K562 (cell line): ENCODE data around the gene ATP6V0A1. TPM values are rescaled to one million over a fixed set of nuclear protein-coding genes. Genes with fewer than 3 reads are reported as not detected.

Experiments used
- BCLAF1 ChIP-seq, 2 experiments: fragments of 450-650 bp in 1 of 2; IDR thresholded peaks; 2 replicates each; pipeline ENCODE4 v1.6.1; 2011 to 2017; ENCODE audit warnings: low read depth in 2 of 2, antibody characterized with exemption in 1 of 2, borderline replicate concordance in 1 of 2, low read length in 1 of 2, mild to moderate bottlenecking in 1 of 2, mixed read lengths in 1 of 2; ENCODE audit not compliant: control insufficient read depth in 1 of 2
- BHLHE40 ChIP-seq: IDR thresholded peaks from 2 replicates; pipeline ENCODE4 v1.6.1; 2011; ENCODE audit warnings: low read length, improper control_type of control experiment
- E2F1 ChIP-seq: sonication (generic); formaldehyde crosslinking; IDR thresholded peaks from 2 replicates; pipeline ENCODE4 v1.8.1; 2023; ENCODE audit warnings: mild to moderate bottlenecking, missing genetic modification reagents, moderate library complexity
- EWSR1 ChIP-seq: fragments of 450-650 bp; IDR thresholded peaks from 2 replicates; pipeline ENCODE4 v1.6.1; 2018; ENCODE audit warnings: borderline replicate concordance, mild to moderate bottlenecking, low read depth, moderate library complexity; ENCODE audit not compliant: partially characterized antibody
- FOXK2 ChIP-seq, 2 experiments: fragments of 450-650 bp; IDR thresholded peaks in 1 of 2; conservative IDR thresholded peaks in 1 of 2; 2 replicates each; pipeline ENCODE4 v1.6.1; 2016; ENCODE audit warnings: low read depth in 2 of 2, mild to moderate bottlenecking in 1 of 2
- GATA2 ChIP-seq: sonication (generic); formaldehyde crosslinking; IDR thresholded peaks from 2 replicates; pipeline ENCODE4 v1.4.0; 2020; ENCODE audit warnings: mild to moderate bottlenecking, missing genetic modification reagents
- HMGN3 ChIP-seq: IDR thresholded peaks from 2 replicates; pipeline ENCODE4 v1.6.1; 2011; ENCODE audit warnings: borderline replicate concordance, low read depth, mild to moderate bottlenecking, mixed read lengths, low read length; ENCODE audit not compliant: insufficient read length; ENCODE audit errors: extremely low read depth
- L3MBTL2 ChIP-seq: fragments of 450-650 bp; IDR thresholded peaks from 2 replicates; pipeline ENCODE4 v1.6.1; 2016; ENCODE audit warnings: mild to moderate bottlenecking, moderate library complexity
- NONO ChIP-seq, 2 experiments: fragments of 200-400 bp in 1 of 2; fragments of 450-650 bp in 1 of 2; formaldehyde crosslinking in 1 of 2; IDR thresholded peaks; 2 replicates each; pipeline ENCODE4 v1.6.1; 2017; ENCODE audit warnings: low read depth in 2 of 2, mild to moderate bottlenecking in 2 of 2, moderate library complexity in 2 of 2, low read length in 1 of 2
- POLR2H ChIP-seq: IDR thresholded peaks from 2 replicates; pipeline ENCODE4 v1.6.1; 2016; ENCODE audit warnings: missing genetic modification characterization, low read depth, mild to moderate bottlenecking, control low read depth, missing compliant biosample characterization, moderate library complexity
- RCOR1 ChIP-seq, 2 experiments: IDR thresholded peaks; 2 replicates each; pipeline ENCODE4 v1.6.1; 2012; ENCODE audit warnings: low read depth in 2 of 2, low read length in 2 of 2, borderline replicate concordance in 1 of 2, improper control_type of control experiment in 1 of 2
- TGIF2 ChIP-seq: sonication (generic); formaldehyde crosslinking; IDR thresholded peaks from 2 replicates; pipeline ENCODE4 v1.8.1; 2022; ENCODE audit warnings: mild to moderate bottlenecking, missing genetic modification reagents, moderate library complexity
- TRIM24 ChIP-seq, 2 experiments: fragments of 450-650 bp; IDR thresholded peaks; 2 replicates each; pipeline ENCODE4 v1.6.1; 2016
- XRCC4 ChIP-seq: IDR thresholded peaks from one replicate; pipeline ENCODE4 v1.6.1; 2011; ENCODE audit not compliant: insufficient read depth, insufficient read length; ENCODE audit errors: extremely low read depth
- YY1 ChIP-seq, 3 experiments: IDR thresholded peaks; 2 replicates each; pipeline ENCODE4 v1.6.1; 2011; ENCODE audit warnings: low read length in 2 of 3, mild to moderate bottlenecking in 2 of 3, moderate library complexity in 2 of 3, borderline replicate concordance in 1 of 3, control low read depth in 1 of 3, low read depth in 1 of 3; ENCODE audit not compliant: insufficient read depth in 3 of 3, insufficient replicate concordance in 2 of 3, control insufficient read depth in 1 of 3, insufficient read length in 1 of 3; ENCODE audit errors: extremely low read depth in 1 of 3
- ZKSCAN1 ChIP-seq: fragments of 150-350 bp; IDR thresholded peaks from 2 replicates; pipeline ENCODE4 v1.6.1; 2016; ENCODE audit warnings: low read depth, low read length
- ZNF224 ChIP-seq: sonication (generic); formaldehyde crosslinking; IDR thresholded peaks from 2 replicates; pipeline ENCODE4 v1.8.0; 2022; ENCODE audit warnings: mild to moderate bottlenecking, missing genetic modification reagents
- ZNF280B ChIP-seq: fragments of 250-450 bp; sonication (Bioruptor Pico); IDR thresholded peaks from 2 replicates; pipeline ENCODE4 v1.5.1; 2021; ENCODE audit warnings: mild to moderate bottlenecking
- ZNF507 ChIP-seq: conservative IDR thresholded peaks from 2 replicates; pipeline ENCODE4 v1.6.1; 2017; ENCODE audit warnings: missing genetic modification characterization, missing compliant biosample characterization
- polyA plus RNA-seq, 8 experiments: library from polyadenylated mRNA; depleted of rRNA in 4 of 8; stranded (reverse) in 5 of 8; unstranded in 3 of 8; fragments of >200 nt; fragmentation: Nextera tagmentation in 2 of 8; fragmentation: Illumina TruSeq in 1 of 8; extraction: Ambion mirVana in 2 of 8; extraction: Trizol in 1 of 8; gene quantifications; 2 replicates each; pipeline versions ENCODE4 v1.2.1 to v1.2.3, GENCODE V29; 2011 to 2014; ENCODE audit warnings: inconsistent platforms in 1 of 8, missing spikeins in 1 of 8
- total RNA-seq, 7 experiments: library from RNA; depleted of rRNA in 6 of 7; stranded (reverse); fragments of >200 nt in 6 of 7; fragmentation: Illumina TruSeq in 2 of 7; extraction: Trizol in 2 of 7; gene quantifications; 2 replicates each; pipeline versions ENCODE4 v1.2.1 to v1.2.3, GENCODE V29; 2011 to 2021; ENCODE audit warnings: low replicate concordance in 1 of 7

Gene ATP6V0A1
- total and polyA plus RNA-seq, 9 of the 15 experiments (the other 6 are each of a cell fraction or from before 2014, with no cell fraction given): 11.8 to 158 (median 75.5) TPM

GRCh38 chr17:42422958-42423712 lies 35.5 kb upstream of the ATP6V0A1 start, which contains the start of gene CAVIN1 (continued):
- TF ChIP-seq BCLAF1 (IDR thresholded peaks at IDR 0.05; ENCODE audit: borderline replicate concordance in 1 of 2, control insufficient read depth in 1 of 2, low read depth in 2 of 2, low read length in 1 of 2): no peak
- peak in 1 of 2 experiments; percentile 44; a peak in 1 of 4 replicates for TF ChIP-seq RCOR1 (IDR thresholded peaks at IDR 0.05; ENCODE audit: borderline replicate concordance in 1 of 2, low read depth in 2 of 2, low read length in 2 of 2)
- peak in 1 of 2 experiments; percentile 49; a peak in 1 of 4 replicates for TF ChIP-seq NONO (IDR thresholded peaks at IDR 0.05; ENCODE audit: low read depth in 2 of 2, low read length in 1 of 2)
- TF ChIP-seq EWSR1: no peak
- TF ChIP-seq HMGN3: peak; percentile 92
- peak; percentile 51; the same call in 1 of the 2 replicates for TF ChIP-seq POLR2H
- no peak for TF ChIP-seq ZKSCAN1
- no peak for TF ChIP-seq XRCC4
- TF ChIP-seq TRIM24 (IDR thresholded peaks at IDR 0.05): peak in 1 of 2 experiments; percentile 54; a peak in 1 of 4 replicates
- TF ChIP-seq E2F1 (CRISPR knock-in tag): peak; percentile 13; the same call in 1 of the 2 replicates
- TF ChIP-seq ZNF280B (CRISPR knock-in tag): no peak
- TF ChIP-seq ZNF507 (tag): no peak
- TF ChIP-seq FOXK2 (conservative IDR thresholded peaks at IDR 0.05 in 1 of 2, IDR thresholded peaks at IDR 0.05 in 1 of 2; ENCODE audit: low read depth in 2 of 2): no peak
- 0 out of 2 replicates have a peak, but pooled peaks have one; percentile 12 for TF ChIP-seq L3MBTL2
- no peak for TF ChIP-seq GATA2
- no peak for TF ChIP-seq ZNF224 (CRISPR knock-in tag)
- TF ChIP-seq YY1 (IDR thresholded peaks at IDR 0.05; ENCODE audit: borderline replicate concordance in 1 of 3, control insufficient read depth in 1 of 3, extremely low read depth in 1 of 3, insufficient read depth in 3 of 3, insufficient read length in 1 of 3, insufficient replicate concordance in 2 of 3, low read depth in 1 of 3, low read length in 2 of 3): no peak
- peak; percentile 67; the same call in 1 of the 2 replicates for TF ChIP-seq BHLHE40
- 0 out of 2 replicates have a peak, but pooled peaks have one; percentile 31 for TF ChIP-seq TGIF2
